Karpas-422 (cell line): Measurements from ENCODE around the gene TUBA8. TPM values are rescaled to one million over a fixed set of nuclear protein-coding genes. Genes with fewer than 3 reads are reported as not detected.
"Not testable (repeated sequence)": the region's sequence is repeated elsewhere in the genome, so short reads cannot be mapped to it uniquely, and the experiment has no call there.

ENCODE experiments used
- DNase-seq: peaks from one replicate; pipeline ENCODE4 v3.0.0-alpha.2; 2015
- H2AFZ ChIP-seq: fragments of 200-600 bp; sonication (generic); 2 replicates; pipeline ENCODE4 v1.6.1; 2014; ENCODE audit warnings: antibody characterized with exemption, low read length, mixed read lengths
- H3K27ac ChIP-seq: fragments of 200-600 bp; sonication (generic); 2 replicates; pipeline ENCODE4 v1.5.1; 2014; ENCODE audit warnings: mild to moderate bottlenecking, low read length, moderate library complexity
- H3K27me3 ChIP-seq: fragments of 200-600 bp; sonication (generic); 2 replicates; pipeline ENCODE4 v1.6.1; 2014; ENCODE audit warnings: low read length, mixed read lengths
- H3K36me3 ChIP-seq: fragments of 200-600 bp; sonication (generic); 2 replicates; pipeline ENCODE4 v1.6.1; 2014; ENCODE audit warnings: low read length, mixed read lengths; ENCODE audit not compliant: insufficient read depth
- H3K4me1 ChIP-seq: fragments of 200-600 bp; sonication (generic); 2 replicates; pipeline ENCODE4 v1.6.1; 2014; ENCODE audit warnings: mild to moderate bottlenecking, low read length, mixed read lengths
- H3K4me2 ChIP-seq: fragments of 200-600 bp; sonication (generic); 2 replicates; pipeline ENCODE4 v1.6.1; 2014; ENCODE audit warnings: low read length, low read depth, mild to moderate bottlenecking; ENCODE audit not compliant: poor library complexity, severe bottlenecking
- H3K4me3 ChIP-seq: fragments of 200-600 bp; sonication (generic); 2 replicates; pipeline ENCODE4 v1.5.1; 2014; ENCODE audit warnings: mild to moderate bottlenecking, antibody characterized with exemption, low read length, mixed read lengths
- H3K79me2 ChIP-seq: fragments of 200-600 bp; sonication (generic); 2 replicates; pipeline ENCODE4 v1.6.1; 2014; ENCODE audit warnings: mild to moderate bottlenecking, low read length, mixed read lengths
- H3K9ac ChIP-seq: fragments of 200-600 bp; sonication (generic); 2 replicates; pipeline ENCODE4 v1.6.0; 2014; ENCODE audit warnings: low read length
- H3K9me2 ChIP-seq: fragments of 200-600 bp; sonication (generic), shearing (Covaris generic); replicated peaks from 2 replicates; pipeline ENCODE4 v1.6.0; 2014; ENCODE audit warnings: mild to moderate bottlenecking, low read length, moderate library complexity; ENCODE audit not compliant: insufficient read depth
- H3K9me3 ChIP-seq: fragments of 300-700, 200-600 bp; sonication (generic); 2 replicates; pipeline ENCODE4 v1.6.1; 2014; ENCODE audit warnings: low read length, mixed read lengths
- H4K20me1 ChIP-seq: fragments of 200-600 bp; sonication (generic); 2 replicates; pipeline ENCODE4 v1.6.1; 2014; ENCODE audit warnings: mild to moderate bottlenecking, antibody characterized with exemption, low read length, low read depth; ENCODE audit not compliant: insufficient read depth
- total RNA-seq: library from RNA; depleted of rRNA; stranded (reverse); fragments of >200 nt; shearing (Covaris generic); gene quantifications from 2 replicates; pipeline ENCODE4 v1.2.3, GENCODE V29; 2014; ENCODE audit warnings: low replicate concordance

TUBA8 gene
- total RNA-seq, 1 experiment from 2014 or later: 1.5 TPM

DNA sequence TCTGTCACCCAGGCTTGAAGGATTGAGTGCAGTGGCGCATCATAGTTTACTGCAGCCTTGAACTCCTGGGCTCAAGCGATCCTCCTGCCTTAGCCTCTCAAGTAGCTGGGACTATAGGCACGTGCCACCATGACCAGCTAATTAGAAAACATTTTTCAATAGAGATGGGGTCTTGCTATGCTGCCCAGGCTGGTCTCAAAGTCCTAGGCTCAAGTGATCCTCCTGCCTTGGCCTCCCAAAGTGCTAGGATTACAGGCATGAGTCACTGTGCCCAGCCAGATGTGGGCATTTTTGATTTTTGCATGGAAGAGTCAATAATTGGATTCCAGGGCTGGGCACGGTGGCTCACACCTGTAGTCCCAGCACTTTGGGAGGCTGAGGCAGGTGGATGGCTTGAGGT, 36.7 kb upstream of the TUBA8 start:
- H2AFZ ChIP-seq, H3K4me2 ChIP-seq, H4K20me1 ChIP-seq, H3K36me3 ChIP-seq, DNase-seq, H3K4me3 ChIP-seq, H3K9me3 ChIP-seq, H3K27me3 ChIP-seq, H3K9me2 ChIP-seq, H3K9ac ChIP-seq: not testable (repeated sequence)
- H3K4me1 ChIP-seq: peaks cover 65% of the 10 kb centered on the region
- peak overlapping the region; percentile 21; the same call in 1 of the 2 replicates for H3K27ac ChIP-seq
- H3K79me2 ChIP-seq: peaks cover 19% of the 10 kb centered on the region

GRCh38 chr22:18075101-18075719, 35.4 kb upstream of the TUBA8 start:
- no peaks in the 10 kb centered on the region for H3K9me3 ChIP-seq
- no peak for DNase-seq
- H3K79me2 ChIP-seq: peaks cover 31% of the 10 kb centered on the region
- peaks cover 61% of the 10 kb centered on the region for H3K4me1 ChIP-seq
- H3K27me3 ChIP-seq: no peaks in the 10 kb centered on the region
- peak overlapping the region; percentile 88 for H3K27ac ChIP-seq
- H3K4me2 ChIP-seq: peak overlapping the region; percentile 92
- H3K9ac ChIP-seq: peak overlapping the region; percentile 45
- no peaks in the 10 kb centered on the region for H3K9me2 ChIP-seq
- H4K20me1 ChIP-seq: no peaks in the 10 kb centered on the region
- peaks cover 10% of the 10 kb centered on the region; the same call in 1 of the 2 replicates for H3K36me3 ChIP-seq
- no peak overlapping the region for H3K4me3 ChIP-seq
- no peak overlapping the region for H2AFZ ChIP-seq

- peak overlapping the region; percentile 75 for H3K9ac ChIP-seq
Measured at GRCh38 chr22:18075720-18076497, 34.7 kb upstream of the TUBA8 start.

GRCh38 chr22:18077087-18077638, 33.4 kb upstream of the TUBA8 start:
- Histone ChIP-seq H3K4me1 (peaks cover 44% of the 10 kb centered on the region), H3K79me2 (peaks cover 48% of the 10 kb centered on the region), H3K36me3 (peaks cover 27% of the 10 kb centered on the region), H3K9me3 (no peaks in the 10 kb centered on the region), H3K27ac (peak overlapping the region; percentile 88), H3K9ac (peak overlapping the region; percentile 75), H4K20me1 (peaks cover 6% of the 10 kb centered on the region; the same call in 1 of the 2 replicates), H3K4me3 (peak overlapping the region; percentile 73), H3K9me2 (no peaks in the 10 kb centered on the region), H2AFZ (no peak overlapping the region), H3K27me3 (no peaks in the 10 kb centered on the region), H3K4me2 (peak overlapping the region; percentile 92)
- no peak for DNase-seq

More at GRCh38 chr22:18075720-18076497, 34.7 kb upstream of the TUBA8 start:
- Histone ChIP-seq H3K9me3 (no peaks in the 10 kb centered on the region), H3K36me3 (peaks cover 16% of the 10 kb centered on the region), H3K27ac (peak overlapping the region; percentile 88), H3K4me2 (peak overlapping the region; percentile 92), H3K79me2 (peaks cover 37% of the 10 kb centered on the region), H3K4me3 (peak overlapping the region; percentile 73), H3K9me2 (no peaks in the 10 kb centered on the region), H3K27me3 (no peaks in the 10 kb centered on the region), H2AFZ (peak overlapping the region; percentile 37; the same call in 1 of the 2 replicates), H4K20me1 (no peaks in the 10 kb centered on the region), H3K4me1 (peaks cover 54% of the 10 kb centered on the region)
- DNase-seq: peak; percentile 95

GRCh38 chr22:18077639-18078328, 32.8 kb upstream of the TUBA8 start, which contains the start of gene PEX26:
PEX26 (plus strand) TSS chr22:18077990; CDS start chr22:18078377, 387 bp downstream.
- Histone ChIP-seq H3K4me1 (peaks cover 38% of the 10 kb centered on the region), H3K79me2 (peaks cover 55% of the 10 kb centered on the region)

GRCh38 chr22:18078329-18079041, 32.1 kb upstream of the TUBA8 start:
- peak; percentile 87 for DNase-seq

More at GRCh38 chr22:18077639-18078328, 32.8 kb upstream of the TUBA8 start, which contains the start of gene PEX26:
- Histone ChIP-seq H3K4me2 (peak within 1 kb of the TSS; percentile 92), H2AFZ (peak within 1 kb of the TSS; percentile 3; the same call in 1 of the 2 replicates), H3K36me3 (peaks cover 33% of the 10 kb centered on the region), H3K9me3 (no peaks in the 10 kb centered on the region), H3K27ac (peak within 1 kb of the TSS; percentile 88), H3K9me2 (no peaks in the 10 kb centered on the region), H4K20me1 (peaks cover 7% of the 10 kb centered on the region; the same call in 1 of the 2 replicates), H3K9ac (peak within 1 kb of the TSS; percentile 92), H3K27me3 (no peaks in the 10 kb centered on the region), H3K4me3 (peak within 1 kb of the TSS; percentile 73)
- DNase-seq: peak; percentile 98

DNA sequence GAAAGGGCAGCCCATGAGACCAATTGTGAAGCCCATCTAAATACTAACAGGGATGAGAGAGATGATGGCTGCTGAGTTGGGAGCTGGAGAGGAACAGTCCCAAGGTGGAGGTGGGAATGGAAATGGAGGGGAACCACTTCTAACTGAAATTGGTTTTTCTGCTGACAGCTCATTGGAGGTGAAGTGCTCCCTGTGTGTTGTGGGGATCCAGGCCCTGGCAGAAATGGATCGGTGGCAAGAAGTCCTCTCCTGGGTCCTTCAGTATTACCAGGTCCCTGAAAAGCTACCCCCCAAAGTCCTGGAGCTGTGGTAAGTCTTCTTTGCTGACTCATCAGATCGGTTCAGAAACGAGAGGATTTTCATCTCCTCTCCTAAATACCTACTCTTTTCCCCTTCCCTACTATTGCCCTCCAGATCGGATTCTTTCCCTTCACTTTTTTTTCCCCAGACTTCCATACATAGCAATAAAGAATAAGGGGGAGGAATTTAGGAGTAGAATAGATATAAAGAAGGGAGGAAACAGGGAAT, 30.8 kb upstream of the TUBA8 start:
- peak overlapping the region; percentile 73; the same call in 1 of the 2 replicates for H3K4me3 ChIP-seq
- H3K79me2 ChIP-seq: peaks cover 68% of the 10 kb centered on the region
- H3K9ac ChIP-seq: 0 out of 2 replicates have a peak overlapping the region, but pooled peaks have one; percentile 92

More at GRCh38 chr22:18078329-18079041, 32.1 kb upstream of the TUBA8 start:
- H3K27ac ChIP-seq: peak overlapping the region; percentile 61
- H3K36me3 ChIP-seq: peaks cover 39% of the 10 kb centered on the region
- no peaks in the 10 kb centered on the region for H3K27me3 ChIP-seq
- H2AFZ ChIP-seq: peak overlapping the region; percentile 3; the same call in 1 of the 2 replicates
- H3K9me2 ChIP-seq: no peaks in the 10 kb centered on the region
- peaks cover 7% of the 10 kb centered on the region; the same call in 1 of the 2 replicates for H4K20me1 ChIP-seq
- peak overlapping the region; percentile 92 for H3K9ac ChIP-seq
- no peaks in the 10 kb centered on the region for H3K9me3 ChIP-seq
- peaks cover 62% of the 10 kb centered on the region for H3K79me2 ChIP-seq
- peaks cover 37% of the 10 kb centered on the region for H3K4me1 ChIP-seq
- peak overlapping the region; percentile 75 for H3K4me2 ChIP-seq
- H3K4me3 ChIP-seq: peak overlapping the region; percentile 73

More for the DNA sequence above, 30.8 kb upstream of the TUBA8 start:
- peaks cover 44% of the 10 kb centered on the region for H3K36me3 ChIP-seq
- H3K4me2 ChIP-seq: peak overlapping the region; percentile 75
- no peak for DNase-seq
- no peaks in the 10 kb centered on the region for H3K9me3 ChIP-seq
- peaks cover 35% of the 10 kb centered on the region for H3K4me1 ChIP-seq
- 0 out of 2 replicates have a peak overlapping the region, but pooled peaks have one; percentile 61 for H3K27ac ChIP-seq
- H4K20me1 ChIP-seq: peaks cover 7% of the 10 kb centered on the region; the same call in 1 of the 2 replicates
- H3K9me2 ChIP-seq: no peaks in the 10 kb centered on the region
- H2AFZ ChIP-seq: no peak overlapping the region
- no peaks in the 10 kb centered on the region for H3K27me3 ChIP-seq
